ENCODE data around the gene BMAL1. TPM values are rescaled to one million over a fixed set of nuclear protein-coding genes. Genes with fewer than 3 reads are reported as not detected.

BMAL1 gene
- total RNA-seq, 1 experiment from 2014 or later = 3.2 TPM

- no TSS peak for BruUV-seq (replicated peaks)
- no peak for DNase-seq (ENCODE audit: low spot score)
- Histone ChIP-seq H3K4me1 (ENCODE audit: insufficient read depth, low read length, poor library complexity, severe bottlenecking) (no peaks in the 10 kb centered on the region), H3K27ac (ENCODE audit: low read depth, low read length, poor library complexity, severe bottlenecking) (no peak overlapping the region), H3K9me3 (ENCODE audit: low read depth, low read length, poor library complexity, severe bottlenecking) (no peaks in the 10 kb centered on the region), H3K4me3 (ENCODE audit: low read depth, low read length, poor library complexity, severe bottlenecking) (no peak overlapping the region), H3K36me3 (ENCODE audit: insufficient read depth, low read length, poor library complexity, severe bottlenecking) (no peaks in the 10 kb centered on the region), H3K27me3 (replicated peaks; ENCODE audit: insufficient read depth, low read depth, low read length, poor library complexity) (peaks cover 41% of the 10 kb centered on the region)
- ChIA-PET POLR2A (ENCODE audit: low non-redundant PET) (no interaction called here), CTCF (no interaction called here)
- intact Hi-C loops (cut with micrococcal nuclease; ENCODE audit: unreplicated experiment) = loop anchor here (10.0 kb wide), 2 partner anchors 56 to 194 kb away; partner anchors contain the start of gene BTBD10
- TF ChIP-seq CTCF (conservative IDR thresholded peaks at IDR 0.05; ENCODE audit: low read depth, low read length) (no peak), EZH2 (IDR thresholded peaks at IDR 0.05; ENCODE audit: borderline replicate concordance, low read depth, low read length, poor library complexity, severe bottlenecking) (no peak)
These were observed 6.4 kb upstream of the BMAL1 start for GRCh38 chr11:13271060-13271693.

GRCh38 chr11:13276454-13276831, 1.1 kb upstream of the BMAL1 start:
- no peak for TF ChIP-seq EZH2 (IDR thresholded peaks at IDR 0.05; ENCODE audit: borderline replicate concordance, low read depth, low read length, poor library complexity, severe bottlenecking)
- TF ChIP-seq CTCF (conservative IDR thresholded peaks at IDR 0.05; ENCODE audit: low read depth, low read length) = no peak
- intact Hi-C loops (cut with micrococcal nuclease; ENCODE audit: unreplicated experiment) = loop anchor here (10.0 kb wide), 2 partner anchors 62 to 188 kb away; partner anchors contain the start of gene BTBD10
- no peaks in the 10 kb centered on the region for H3K9me3 ChIP-seq (ENCODE audit: low read depth, low read length, poor library complexity, severe bottlenecking)
- H3K27ac ChIP-seq (ENCODE audit: low read depth, low read length, poor library complexity, severe bottlenecking) = no peak overlapping the region
- H3K36me3 ChIP-seq (ENCODE audit: insufficient read depth, low read length, poor library complexity, severe bottlenecking) = no peaks in the 10 kb centered on the region
- ChIA-PET CTCF (no interaction called here), POLR2A (ENCODE audit: low non-redundant PET) (interaction anchor here (0.7 kb wide), 1 partner anchor 914 kb away, joined by 3 read pairs; no protein-coding TSS in a partner anchor)
- H3K27me3 ChIP-seq (replicated peaks; ENCODE audit: insufficient read depth, low read depth, low read length, poor library complexity) = peaks cover 75% of the 10 kb centered on the region
- peaks cover 3% of the 10 kb centered on the region for H3K4me1 ChIP-seq (ENCODE audit: insufficient read depth, low read length, poor library complexity, severe bottlenecking)
- no peak for DNase-seq (ENCODE audit: low spot score)
- BruUV-seq (replicated peaks) = no TSS peak
- H3K4me3 ChIP-seq (ENCODE audit: low read depth, low read length, poor library complexity, severe bottlenecking) = peak overlapping the region; percentile 63

GRCh38 chr11:13276832-13277767, 490 bp upstream of the BMAL1 start:
- POLR2A ChIA-PET (ENCODE audit: low non-redundant PET) = interaction anchor here (0.7 kb wide), 1 partner anchor 914 kb away, joined by 3 read pairs; no protein-coding TSS in a partner anchor
- H3K27me3 ChIP-seq (replicated peaks; ENCODE audit: insufficient read depth, low read depth, low read length, poor library complexity) = peaks cover 71% of the 10 kb centered on the region
- intact Hi-C loops (cut with micrococcal nuclease; ENCODE audit: unreplicated experiment) = loop anchor here (10.0 kb wide), 2 partner anchors 62 to 188 kb away; partner anchors contain the start of gene BTBD10
- H3K4me1 ChIP-seq (ENCODE audit: insufficient read depth, low read length, poor library complexity, severe bottlenecking) = peaks cover 3% of the 10 kb centered on the region
- peak overlapping the region; percentile 63 for H3K4me3 ChIP-seq (ENCODE audit: low read depth, low read length, poor library complexity, severe bottlenecking)
- no peaks in the 10 kb centered on the region for H3K9me3 ChIP-seq (ENCODE audit: low read depth, low read length, poor library complexity, severe bottlenecking)
- TF ChIP-seq EZH2 (IDR thresholded peaks at IDR 0.05; ENCODE audit: borderline replicate concordance, low read depth, low read length, poor library complexity, severe bottlenecking) = no peak
- no peak for TF ChIP-seq CTCF (conservative IDR thresholded peaks at IDR 0.05; ENCODE audit: low read depth, low read length)
- BruUV-seq (replicated peaks) = no TSS peak
- no peak overlapping the region for H3K27ac ChIP-seq (ENCODE audit: low read depth, low read length, poor library complexity, severe bottlenecking)
- CTCF ChIA-PET = interaction anchor here (0.6 kb wide), 1 partner anchor 61 kb away, joined by 5 read pairs; no protein-coding TSS in a partner anchor
- no peaks in the 10 kb centered on the region for H3K36me3 ChIP-seq (ENCODE audit: insufficient read depth, low read length, poor library complexity, severe bottlenecking)
- peak; percentile 97 for DNase-seq (ENCODE audit: low spot score)
